Measurements from ENCODE around the gene FGFR2.

FGFR2 gene

DNA sequence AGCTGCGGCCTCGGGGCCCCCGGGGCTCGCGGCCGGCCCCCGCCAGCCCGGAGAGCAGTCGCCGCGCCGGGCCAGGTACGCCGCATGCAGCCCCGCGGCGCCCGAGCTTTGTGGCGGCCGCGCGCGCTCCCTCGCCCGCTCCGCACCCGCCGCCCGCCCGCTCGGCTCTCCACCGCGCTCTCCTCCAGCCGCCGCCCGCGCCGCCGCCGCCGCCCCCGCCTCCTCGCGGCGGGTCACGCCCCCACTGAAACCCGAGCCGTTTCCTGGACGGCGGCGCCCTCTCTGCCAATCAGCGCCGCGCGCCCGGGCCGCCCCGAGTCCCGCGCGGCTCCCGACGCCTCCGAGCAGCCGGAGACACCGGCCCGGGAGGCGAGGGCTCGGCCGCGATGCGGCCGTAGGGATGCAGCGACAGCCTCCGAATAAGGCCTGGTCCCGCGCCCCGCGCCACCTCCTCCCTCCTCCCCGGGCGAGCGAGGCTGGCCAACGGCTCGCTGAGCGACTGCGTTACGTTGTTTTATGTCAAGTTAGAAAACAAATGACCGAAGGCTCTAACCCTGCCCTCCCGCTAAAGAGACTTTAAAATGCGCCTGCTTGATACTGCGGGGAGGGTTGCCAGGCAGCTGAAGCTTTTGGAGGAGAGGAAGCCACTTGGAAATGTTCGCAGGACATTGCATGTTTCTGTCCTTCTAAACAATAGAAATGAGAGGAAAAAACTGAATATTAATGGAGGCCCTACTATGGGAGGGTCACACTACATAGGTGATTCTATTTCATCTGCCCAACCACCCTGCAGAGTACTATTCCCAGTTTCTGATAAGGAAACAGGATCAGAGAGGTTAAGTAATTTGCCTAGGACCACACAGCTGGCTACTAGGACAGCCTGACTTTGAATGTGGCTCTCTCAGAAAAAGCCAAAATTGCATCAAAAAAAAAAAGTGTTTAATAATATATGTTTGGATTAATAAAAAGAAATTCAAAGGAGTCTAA lies at the start of gene FGFR2:
FGFR2 (minus strand) TSS at position 182 of the 987 bp plus-strand sequence. CDS start 4,627 bp downstream, outside the sequence.
- DNase-seq, result no peak

DNA sequence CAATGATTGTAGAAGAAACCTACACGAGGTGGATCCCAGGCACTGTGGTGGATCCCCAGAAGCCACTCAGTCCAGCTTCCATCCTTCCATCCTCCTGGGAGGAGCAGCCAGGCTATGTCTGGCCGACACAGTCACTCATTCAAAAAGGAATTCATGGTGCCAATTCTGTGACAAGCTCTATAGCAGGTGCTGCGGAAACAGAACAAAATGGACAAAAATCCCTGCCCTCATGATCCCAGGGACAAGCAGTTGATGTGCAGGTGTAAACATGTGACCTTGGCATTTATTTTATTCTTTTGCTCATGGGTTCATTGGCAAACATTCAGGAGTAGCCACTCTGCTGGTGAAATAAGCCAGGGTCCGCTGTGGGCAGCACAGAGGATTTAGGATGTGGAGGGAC lies 49.2 kb upstream of the FGFR2 start:
- no peak for DNase-seq

DNA sequence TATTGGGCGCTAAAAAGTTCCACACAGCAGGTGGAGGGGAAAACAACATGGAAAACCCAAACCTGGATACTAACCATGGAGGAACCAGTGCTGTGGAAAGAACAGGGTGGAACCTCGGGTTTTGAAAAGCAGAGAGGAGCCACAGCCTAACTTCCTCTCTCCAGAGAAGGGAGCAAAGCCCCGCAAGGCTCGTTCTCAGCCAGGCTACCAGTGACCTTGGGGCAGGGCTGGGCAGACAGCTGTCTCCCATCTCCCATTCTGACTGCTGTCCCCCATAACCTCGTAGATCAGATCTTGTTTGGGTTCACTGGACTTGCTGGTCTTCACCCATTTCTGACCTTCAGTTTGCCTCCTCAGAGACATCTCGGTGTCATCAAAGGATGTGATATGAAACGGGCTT lies 47.5 kb upstream of the FGFR2 start:
- DNase-seq, result no peak

DNA sequence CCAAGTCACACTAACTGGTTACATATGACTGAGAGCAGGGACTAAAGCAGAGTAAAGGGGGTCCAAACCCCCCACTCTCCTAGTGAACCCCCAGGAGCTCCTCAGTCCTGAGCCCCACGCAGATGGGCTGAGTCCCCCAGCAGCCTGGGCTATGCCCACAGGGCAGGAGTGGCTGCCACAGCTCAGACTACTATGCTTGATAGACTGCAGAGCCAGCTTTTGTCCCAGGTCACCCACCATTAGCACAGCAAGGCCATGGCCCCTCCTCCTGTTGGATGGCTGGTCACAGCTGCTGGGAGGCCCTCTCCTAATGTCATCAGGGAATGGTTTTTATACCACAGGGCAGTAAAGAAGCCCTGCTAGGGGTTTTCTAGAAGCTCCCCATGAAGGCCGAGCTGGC lies 46.3 kb upstream of the FGFR2 start:
- no peak for DNase-seq

DNA sequence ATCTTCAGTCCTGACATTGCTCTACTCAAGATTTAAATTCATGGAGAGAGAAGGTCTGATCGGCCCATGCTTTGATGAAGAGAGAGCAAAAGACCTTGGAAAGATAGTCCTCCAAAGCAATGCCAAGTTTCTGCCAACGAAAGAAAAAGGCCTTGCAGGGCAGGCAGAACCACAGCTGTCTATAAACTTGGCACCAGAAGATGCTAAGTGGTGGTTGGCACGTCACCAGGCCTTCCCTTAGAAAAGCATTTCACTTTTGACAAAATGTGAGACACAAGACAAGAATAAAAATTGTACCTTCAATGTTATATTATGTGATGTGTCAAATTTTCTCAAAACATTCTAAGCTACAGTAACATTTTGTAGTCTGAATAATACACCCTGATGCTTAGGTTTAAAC lies 42.0 kb upstream of the FGFR2 start:
- no peak for DNase-seq

DNA sequence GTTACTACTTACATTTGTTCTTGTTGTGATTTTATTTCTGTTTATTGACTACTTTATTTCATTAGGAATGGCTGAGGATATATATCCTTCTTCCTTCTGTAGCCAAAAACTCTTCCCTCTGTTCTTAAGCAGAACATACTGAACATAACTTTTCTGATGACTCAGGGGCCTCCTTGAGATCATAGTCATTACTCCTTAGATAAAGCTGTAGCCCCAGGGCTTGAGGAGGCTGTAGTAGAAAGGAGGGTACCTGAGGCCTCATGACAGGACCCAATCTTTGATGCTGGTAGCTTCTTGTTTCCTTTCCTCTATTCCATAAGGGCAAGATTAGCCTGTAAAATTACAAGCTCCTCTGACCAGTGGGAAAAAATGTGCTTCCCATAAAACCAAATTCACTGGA lies 41.2 kb upstream of the FGFR2 start:
- DNase-seq, result no peak

DNA sequence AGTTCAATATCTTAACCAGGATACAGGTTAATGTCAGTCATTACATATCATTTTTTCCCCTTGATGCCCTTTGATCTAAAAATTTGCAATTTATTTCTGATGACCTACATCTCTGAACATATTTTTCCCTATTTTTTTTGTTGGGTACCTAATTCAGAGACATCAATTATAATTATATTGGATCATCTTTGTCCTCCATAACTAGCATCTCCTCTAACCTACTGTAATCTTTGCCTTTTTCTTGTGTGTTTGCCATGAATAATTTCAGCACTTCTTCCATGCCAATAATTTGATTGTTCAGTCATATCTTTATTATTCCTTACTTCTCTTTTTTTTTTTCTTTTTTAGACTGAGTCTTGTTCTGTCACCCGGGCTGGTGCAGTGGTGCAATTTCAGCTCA lies 39.2 kb upstream of the FGFR2 start:
- DNase-seq, result no peak

DNA sequence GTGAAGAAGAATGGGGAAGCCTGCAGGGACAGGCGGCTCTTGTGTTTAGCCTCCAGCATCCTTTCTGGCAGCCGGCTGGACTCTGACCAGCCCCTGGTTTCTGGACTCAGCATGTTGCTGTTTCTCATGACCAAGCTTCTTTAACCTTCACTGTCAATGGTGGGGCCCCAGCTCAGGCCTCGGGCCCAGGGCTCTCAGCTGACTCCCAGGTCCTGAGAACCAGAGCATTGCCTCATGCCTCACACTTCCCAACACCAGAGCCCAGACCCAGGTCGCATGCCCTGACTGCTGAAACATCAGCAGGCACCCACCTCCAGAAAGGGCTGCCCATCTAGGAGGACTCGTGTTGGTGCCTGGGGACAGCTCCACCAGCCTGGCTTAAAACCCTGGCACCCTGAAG lies 34.8 kb upstream of the FGFR2 start:
- no peak for DNase-seq

DNA sequence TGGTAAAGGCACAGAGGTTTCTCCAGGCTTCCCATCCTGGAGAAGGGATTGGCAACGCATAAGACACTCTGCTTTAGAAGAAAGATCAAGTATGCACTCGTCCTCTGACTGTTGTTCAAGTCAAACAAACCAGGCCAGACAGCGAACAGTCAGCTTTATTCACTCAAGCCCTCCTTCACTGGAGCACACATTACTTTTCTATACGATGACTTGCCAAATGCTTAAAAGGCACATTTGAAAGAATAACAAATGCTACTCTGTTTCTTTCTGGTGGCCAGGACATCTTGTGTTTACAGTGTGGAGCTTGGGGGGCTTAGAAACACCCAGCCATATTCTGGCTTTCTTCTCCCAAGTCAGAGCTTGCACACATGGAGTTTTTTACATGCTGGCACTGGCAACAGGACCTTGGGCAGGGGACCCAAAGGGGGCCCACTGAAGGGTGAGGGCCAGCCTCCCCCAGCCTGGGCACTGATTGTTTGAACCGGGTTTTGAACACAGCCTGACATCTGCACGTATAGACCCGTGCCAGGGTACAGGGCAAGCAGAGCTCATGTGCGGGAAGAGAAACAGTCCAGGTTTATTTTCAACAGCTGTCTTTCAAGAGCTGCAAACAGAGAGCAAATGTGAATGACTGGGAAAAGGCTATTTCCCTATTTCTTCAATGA lies 33.3 kb upstream of the FGFR2 start:
- no peak for DNase-seq

DNA sequence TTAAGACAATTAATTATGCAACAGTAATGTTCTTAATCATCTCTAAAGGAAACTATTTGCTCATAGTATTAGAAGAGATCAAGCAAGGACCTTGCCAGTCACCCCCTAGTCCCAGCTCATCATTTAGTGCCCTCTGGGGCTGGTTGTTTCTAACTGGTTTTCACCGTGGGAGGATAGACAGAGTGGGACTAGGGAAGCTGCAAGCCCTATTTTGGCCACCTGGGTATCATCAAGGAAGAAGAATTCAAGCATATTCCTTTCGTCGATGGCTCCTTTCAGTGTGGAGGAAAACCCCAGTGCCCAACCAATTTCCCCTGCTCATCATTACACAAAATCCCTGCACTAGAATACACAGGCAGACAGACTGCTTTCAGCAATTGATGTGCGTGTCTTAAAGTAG lies 30.6 kb upstream of the FGFR2 start:
- no peak for DNase-seq

DNA sequence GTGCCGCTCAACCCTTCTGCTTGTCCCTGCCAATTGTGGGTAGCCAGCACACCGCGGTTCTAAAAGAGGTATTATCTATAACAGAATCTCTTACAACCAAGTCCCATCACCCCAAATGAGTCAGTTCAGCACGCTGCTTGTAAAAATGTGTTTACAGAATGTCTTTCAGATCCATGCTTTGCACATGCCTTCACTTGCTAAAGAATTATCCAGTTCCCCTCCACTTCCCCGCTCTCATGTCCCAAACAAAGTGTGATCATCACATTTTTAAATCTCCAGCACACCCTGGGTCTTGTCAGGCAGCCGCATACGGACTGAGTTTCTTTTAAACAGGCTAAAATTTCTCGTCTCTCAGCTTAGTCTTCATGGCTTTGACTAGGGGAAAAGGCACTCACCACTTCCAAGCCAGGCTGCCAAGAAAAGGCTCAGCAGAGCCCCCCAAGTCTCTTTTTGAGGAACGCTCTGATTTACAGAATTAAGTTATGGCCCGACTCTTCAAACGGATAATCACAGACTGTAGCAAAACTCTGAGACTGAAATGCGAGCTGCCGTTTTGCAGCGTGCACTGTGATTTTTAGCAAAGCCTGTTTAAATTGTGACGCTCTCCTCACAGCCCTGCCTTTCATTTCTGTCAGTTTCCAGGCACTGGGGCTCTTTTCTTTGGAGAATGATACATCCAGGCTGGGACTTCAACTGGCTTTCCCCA lies 29.8 kb upstream of the FGFR2 start:
- DNase-seq, result no peak

DNA sequence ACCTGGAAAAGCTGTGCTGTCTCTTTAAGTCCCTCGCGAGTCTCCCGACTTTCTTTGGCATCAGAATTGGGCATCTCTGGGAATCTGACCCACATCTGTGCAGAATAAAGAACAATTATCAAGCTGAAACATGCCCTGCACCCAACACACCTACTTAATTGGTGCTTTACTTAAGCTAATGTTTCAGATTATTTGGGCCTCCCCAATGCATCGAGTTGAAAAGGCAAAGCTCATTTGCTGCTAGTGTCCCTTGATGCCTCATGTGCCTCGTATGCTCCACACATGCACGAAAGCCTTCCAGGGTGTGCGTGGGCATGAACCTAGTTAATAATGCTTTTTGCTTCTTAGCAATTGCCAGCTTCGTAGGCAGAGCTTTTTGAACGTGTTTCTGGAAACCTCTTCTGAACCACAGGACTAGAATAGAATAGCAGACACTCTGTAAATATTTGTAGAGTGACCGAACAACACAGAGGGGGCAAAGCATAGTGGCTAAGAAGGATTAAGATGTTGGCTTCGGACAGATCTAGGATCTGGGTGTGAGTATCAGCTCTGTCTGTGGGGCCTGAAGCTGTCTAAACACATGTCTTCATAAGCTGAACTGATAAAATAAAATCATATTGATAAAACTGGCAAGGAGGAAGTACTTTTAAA lies 26.7 kb upstream of the FGFR2 start:
- no peak for DNase-seq

DNA sequence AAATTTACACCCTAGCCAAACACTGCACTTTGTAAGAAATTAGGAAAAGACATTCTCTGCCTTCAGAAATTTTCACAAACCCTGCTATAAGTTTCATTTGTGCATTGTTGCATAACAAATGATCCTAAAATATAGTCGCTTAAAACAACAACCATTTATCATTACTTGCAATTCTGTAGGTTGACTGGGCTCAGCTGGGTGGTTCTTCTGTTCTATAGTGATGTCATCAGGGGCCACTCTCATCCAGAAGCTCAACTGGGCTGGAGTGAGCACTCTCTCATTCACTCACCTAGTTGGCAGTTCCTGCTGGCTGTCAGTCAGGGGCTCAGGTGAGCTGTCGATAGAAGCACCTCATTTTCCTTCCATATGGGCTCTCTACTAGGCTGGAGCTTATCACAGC lies 20.7 kb upstream of the FGFR2 start:
- DNase-seq, result no peak

DNA sequence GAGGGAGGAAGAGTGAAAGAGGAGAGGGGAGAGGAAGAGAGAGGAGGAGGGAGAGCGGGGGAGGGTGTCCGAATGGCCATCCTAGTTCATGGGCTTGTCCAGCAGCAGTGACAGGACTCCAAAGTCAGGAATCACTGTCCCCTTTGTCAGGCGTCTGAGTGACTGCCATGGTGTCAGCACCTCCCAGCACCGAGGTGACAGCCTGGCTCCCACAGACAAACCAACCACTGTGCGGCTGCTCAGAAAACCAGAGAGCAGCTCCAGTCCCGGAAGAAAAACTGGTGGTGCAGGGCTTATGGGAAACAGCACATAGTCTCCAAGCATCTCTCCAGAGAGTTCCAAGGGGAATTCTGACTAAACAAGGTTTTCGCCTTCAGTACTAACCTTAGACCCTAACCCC lies 18.9 kb upstream of the FGFR2 start:
- no peak for DNase-seq

DNA sequence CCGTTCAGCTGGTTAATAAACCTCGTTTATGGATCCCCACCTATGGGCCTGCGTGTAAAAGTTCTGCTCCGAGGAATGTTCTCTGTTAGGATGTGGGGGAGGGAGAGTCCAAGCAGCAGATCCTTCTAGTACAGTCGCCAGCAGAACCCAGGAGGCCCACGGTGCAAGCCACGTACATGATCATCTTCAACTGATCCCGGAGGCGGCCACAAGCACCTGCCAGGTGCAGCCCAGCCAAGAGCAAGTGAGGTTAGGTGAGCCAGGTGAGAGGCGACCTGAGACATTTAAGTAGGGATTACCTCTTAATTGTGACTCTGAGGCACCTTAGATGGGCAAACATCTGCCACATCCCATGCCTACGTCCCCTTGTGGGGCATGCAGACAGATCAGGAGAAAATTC lies 18.0 kb upstream of the FGFR2 start:
- DNase-seq, result no peak

DNA sequence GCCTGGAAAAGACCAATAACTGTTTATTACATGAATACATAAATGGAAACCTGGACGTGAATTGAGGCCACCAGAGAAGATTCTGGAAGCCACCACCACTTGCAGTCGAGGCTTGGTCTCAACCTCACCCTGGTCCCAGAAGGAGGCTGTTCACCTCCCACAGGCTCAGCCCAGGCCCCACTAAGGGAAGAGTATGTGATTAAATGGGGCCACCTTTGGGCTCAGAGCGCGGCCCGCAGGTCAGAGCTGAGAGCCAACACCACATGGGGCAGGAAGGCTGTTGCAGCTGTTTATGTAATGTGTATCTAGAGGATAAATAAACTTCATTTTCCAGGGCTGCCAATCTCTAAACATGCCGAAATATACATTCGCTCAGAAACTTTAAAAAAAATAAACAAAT lies 17.6 kb upstream of the FGFR2 start:
- no peak for DNase-seq

DNA sequence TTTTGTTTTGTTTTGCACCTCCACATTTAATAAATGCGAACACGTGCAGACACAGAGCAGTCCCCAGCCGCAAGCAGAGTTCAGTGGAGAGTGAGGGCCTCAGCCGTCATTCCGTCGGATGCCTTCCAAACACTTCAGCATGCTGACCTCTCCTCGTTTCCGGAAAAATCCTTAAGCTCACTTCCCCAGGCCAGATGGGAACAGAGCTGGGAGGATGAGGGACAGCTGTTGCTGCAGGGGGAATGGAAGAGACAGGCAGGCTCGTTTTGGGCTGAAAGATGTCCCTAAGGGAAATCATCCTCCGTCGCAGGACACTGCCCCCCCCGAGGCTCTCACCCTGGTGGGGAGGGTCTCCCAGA lies 17.2 kb upstream of the FGFR2 start:
- no peak for DNase-seq

DNA sequence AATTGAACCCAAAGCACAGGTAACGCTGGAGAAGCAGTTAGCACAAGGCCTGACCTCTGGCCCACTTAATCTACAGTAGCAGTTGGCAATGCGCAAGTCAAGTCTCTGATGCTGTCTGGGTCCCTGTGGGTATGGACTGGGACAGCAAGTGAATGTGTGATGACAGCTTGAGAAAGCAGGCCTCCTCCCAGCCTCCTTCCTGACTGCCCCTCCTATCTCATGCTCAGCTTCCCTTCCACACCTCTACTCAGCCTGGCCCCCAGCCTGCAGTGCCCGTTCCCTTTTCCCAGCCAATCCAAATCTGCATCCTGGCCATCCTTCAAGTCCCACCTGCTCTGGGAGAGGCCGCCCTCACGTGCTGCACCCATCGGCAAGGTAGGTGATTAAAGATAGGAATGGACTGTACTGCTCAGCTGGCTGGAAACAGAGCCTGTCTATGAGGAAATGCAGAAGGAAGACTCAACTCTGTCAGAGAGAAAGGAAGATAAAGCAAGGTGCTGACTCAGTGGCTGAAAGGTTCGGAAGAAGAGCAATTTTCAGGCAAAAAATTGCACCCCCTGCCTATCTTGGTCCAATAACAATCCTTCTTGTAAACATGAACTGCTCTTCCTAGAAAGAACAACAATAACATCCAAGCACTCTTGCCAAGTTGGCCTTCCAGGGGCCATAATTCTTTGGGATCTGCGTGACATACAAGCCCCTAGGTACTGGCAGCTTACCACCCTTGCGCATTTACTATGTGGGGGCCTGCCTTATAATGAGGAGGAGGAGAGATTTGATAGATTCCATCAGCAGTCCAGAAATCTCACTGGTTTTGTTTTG lies 16.6 kb upstream of the FGFR2 start:
- no peak for DNase-seq

DNA sequence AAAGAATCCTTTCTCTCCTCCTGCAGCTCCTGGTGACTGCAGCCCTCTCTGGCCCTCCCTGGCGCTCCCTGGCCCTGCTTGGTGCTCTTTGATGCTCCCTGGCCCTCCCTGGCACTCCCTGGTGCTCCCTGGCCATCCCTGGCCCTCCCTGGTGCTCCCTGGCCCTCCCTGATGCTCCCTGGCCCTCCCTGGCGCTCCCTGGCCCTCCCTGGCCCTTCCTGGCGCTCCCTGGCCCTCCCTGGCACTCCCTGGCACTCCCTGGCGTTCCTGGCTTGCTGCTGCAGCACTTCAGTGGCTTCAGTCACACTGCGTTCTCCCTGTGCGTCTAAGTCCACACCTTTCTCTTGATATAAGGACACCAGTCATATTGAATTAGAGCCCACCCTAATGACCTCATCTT lies 15.2 kb upstream of the FGFR2 start:
- DNase-seq, result no peak

DNA sequence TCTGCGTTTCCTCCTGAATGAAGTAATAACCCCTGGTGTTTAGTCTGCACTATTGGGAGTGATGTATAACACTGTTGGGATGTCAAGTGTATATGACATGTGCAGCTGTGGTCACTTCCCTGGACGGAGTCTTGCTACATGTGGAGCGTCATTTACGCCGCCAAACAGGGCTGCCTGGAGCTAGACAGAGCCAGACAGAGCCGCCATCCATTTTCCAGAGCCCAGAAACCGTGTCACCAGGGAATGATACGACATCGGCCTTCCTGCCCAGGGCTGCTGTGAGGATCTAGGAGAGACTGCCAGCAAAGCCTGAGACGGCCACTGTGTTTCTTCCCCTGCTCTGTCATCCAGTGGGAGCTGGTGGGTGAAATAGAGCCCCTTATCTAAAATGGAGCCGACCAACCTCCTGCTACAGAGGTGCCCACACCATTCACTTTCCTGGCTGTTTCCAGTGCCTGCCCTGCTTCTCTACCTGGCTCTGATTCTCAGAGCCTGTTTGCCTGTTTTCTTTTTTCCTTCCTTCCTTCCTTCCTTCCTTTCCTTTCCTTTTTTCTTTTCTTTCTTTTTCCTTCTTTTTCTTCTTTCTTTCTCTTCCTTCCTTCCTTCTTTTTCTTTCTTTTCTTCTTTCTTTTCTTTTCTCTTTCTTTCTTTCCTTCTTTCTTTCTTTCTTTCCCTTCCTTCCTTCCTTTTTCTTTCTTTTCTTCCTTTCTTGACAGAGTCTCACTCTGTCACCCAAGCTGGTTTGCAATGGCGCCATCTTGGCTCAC lies 13.3 kb upstream of the FGFR2 start:
- no peak for DNase-seq

DNA sequence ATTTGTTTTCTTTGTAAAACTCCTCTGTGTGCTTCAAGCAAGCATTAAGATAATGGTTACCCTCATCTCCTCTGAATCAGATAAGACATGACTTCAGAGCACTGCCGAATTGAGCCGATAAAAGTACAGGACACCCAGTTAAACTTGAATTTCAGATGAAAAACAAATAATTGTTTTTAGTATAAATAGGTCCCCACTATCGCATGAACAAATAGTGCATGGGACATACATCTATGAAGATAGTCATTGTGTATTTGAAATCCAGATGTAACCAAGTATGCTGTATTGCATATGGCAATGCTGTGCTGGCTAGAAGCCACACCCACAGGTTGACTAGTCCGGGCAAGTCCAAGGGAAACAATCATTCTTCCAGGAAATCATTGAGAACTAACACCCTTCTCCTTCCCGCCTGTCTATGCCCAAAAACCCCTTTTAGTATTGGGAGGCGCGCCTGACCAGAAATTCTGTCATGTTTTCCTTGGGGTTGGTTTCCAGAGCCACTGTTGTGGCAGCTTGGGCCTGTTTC lies 12.6 kb upstream of the FGFR2 start:
- DNase-seq, result no peak

Data from CD4-positive, alpha-beta T cell treated with Interleukin-15 for 1 hour (primary cell).